Lower lobe of right lung (tissue), 2 donors: ENCODE measurements around the gene SESN3. TPM values are rescaled to one million over a fixed set of nuclear protein-coding genes. Genes with fewer than 3 reads are reported as not detected.

ENCODE experiments used
- ATAC-seq, 2 donors: fragments of 200-7000 bp; cut with Tn5 transposase; one replicate each; pipeline ENCODE4 v1.9.1; 2020 to 2022; ENCODE audit warnings: mild to moderate bottlenecking in 2 of 2, moderate library complexity in 2 of 2
- DNase-seq: peaks from one replicate; pipeline ENCODE4 v3.0.0-alpha.2; 2020
- H3K27ac ChIP-seq: fragments of 200-600 bp; one replicate; pipeline ENCODE4 v1.8.0; 2022
- H3K27me3 ChIP-seq: fragments of 200-600 bp; one replicate; pipeline ENCODE4 v1.8.0; 2022; ENCODE audit warnings: low read depth
- H3K36me3 ChIP-seq: fragments of 200-600 bp; one replicate; pipeline ENCODE4 v1.8.0; 2022; ENCODE audit warnings: mild to moderate bottlenecking
- H3K4me1 ChIP-seq: fragments of 200-600 bp; one replicate; pipeline ENCODE4 v1.8.0; 2022
- H3K4me3 ChIP-seq: fragments of 200-600 bp; one replicate; pipeline ENCODE4 v1.8.0; 2022; ENCODE audit warnings: mild to moderate bottlenecking
- H3K9me3 ChIP-seq: fragments of 200-600 bp; one replicate; pipeline ENCODE4 v1.8.0; 2022
- CTCF ChIP-seq: fragments of 200-600 bp; IDR thresholded peaks from one replicate; pipeline ENCODE4 v1.8.0; 2022; ENCODE audit warnings: antibody characterized with exemption, mild to moderate bottlenecking
- intact Hi-C: fragments of 100-400 bp; cut with DNase I; formaldehyde crosslinking; loops from one replicate; pipeline ENCODE4 v1.11.0; 2022
- total RNA-seq: library from RNA; stranded (reverse); fragmentation: NEBNext Ultra II Directional; extraction: Animal tissue kit (Norgen Biotek cat#: 25700); gene quantifications from one replicate; pipeline ENCODE4 v1.2.1, GENCODE V29; 2021
- donor health status: DM: no; HTN: yes; CAD: no; lungs with severe emphysema.

Gene SESN3
- total RNA-seq, 1 donor from 2014 or later, result 33.8 TPM

GRCh38 chr11:95247127-95247684, 16.2 kb upstream of the SESN3 start:
- no peak for ATAC-seq
- no peak overlapping the region for H3K4me3 ChIP-seq
- no peaks in the 10 kb centered on the region for H3K9me3 ChIP-seq
- H3K27me3 ChIP-seq, result no peaks in the 10 kb centered on the region
- DNase-seq, result no peak
- no peak overlapping the region for H3K27ac ChIP-seq
- intact Hi-C loops, result no loop called here
- H3K4me1 ChIP-seq, result peaks cover 6% of the 10 kb centered on the region
- TF ChIP-seq CTCF, result no peak
- H3K36me3 ChIP-seq, result no peaks in the 10 kb centered on the region

- no peak for DNase-seq
- H3K36me3 ChIP-seq, result no peaks in the 10 kb centered on the region
- no peak for TF ChIP-seq CTCF
- no peak overlapping the region for H3K27ac ChIP-seq
- intact Hi-C loops, result no loop called here
- no peaks in the 10 kb centered on the region for H3K9me3 ChIP-seq
- no peak overlapping the region for H3K4me3 ChIP-seq
- peaks cover 6% of the 10 kb centered on the region for H3K4me1 ChIP-seq
- ATAC-seq, result no peak
- H3K27me3 ChIP-seq, result no peaks in the 10 kb centered on the region
These were observed 14.6 kb upstream of the SESN3 start for GRCh38 chr11:95245581-95245980.

GRCh38 chr11:95245038-95245437, 14.0 kb upstream of the SESN3 start:
- H3K27me3 ChIP-seq, result no peaks in the 10 kb centered on the region
- H3K4me3 ChIP-seq, result no peak overlapping the region
- H3K9me3 ChIP-seq, result no peaks in the 10 kb centered on the region
- peak; percentile 45 to 56 for ATAC-seq
- no peaks in the 10 kb centered on the region for H3K36me3 ChIP-seq
- peaks cover 6% of the 10 kb centered on the region for H3K4me1 ChIP-seq
- TF ChIP-seq CTCF, result no peak
- H3K27ac ChIP-seq, result no peak overlapping the region
- DNase-seq, result no peak
- intact Hi-C loops, result no loop called here

- H3K9me3 ChIP-seq, result no peaks in the 10 kb centered on the region
- no peak overlapping the region for H3K4me3 ChIP-seq
- no peak overlapping the region for H3K27ac ChIP-seq
- TF ChIP-seq CTCF, result no peak
- intact Hi-C loops, result no loop called here
- H3K36me3 ChIP-seq, result no peaks in the 10 kb centered on the region
- H3K27me3 ChIP-seq, result no peaks in the 10 kb centered on the region
- H3K4me1 ChIP-seq, result peaks cover 6% of the 10 kb centered on the region
- ATAC-seq, result no peak
- DNase-seq, result no peak
These were observed 12.7 kb upstream of the SESN3 start for GRCh38 chr11:95243673-95244072.

- TF ChIP-seq CTCF, result no peak
- intact Hi-C loops, result no loop called here
- DNase-seq (no peak), ATAC-seq (no peak)
- Histone ChIP-seq H3K27ac (no peak overlapping the region), H3K9me3 (no peaks in the 10 kb centered on the region), H3K4me1 (peaks cover 6% of the 10 kb centered on the region), H3K27me3 (no peaks in the 10 kb centered on the region), H3K4me3 (no peak overlapping the region), H3K36me3 (no peaks in the 10 kb centered on the region)
These were observed 12.0 kb upstream of the SESN3 start for GRCh38 chr11:95242845-95243605.
